Middle frontal gyrus (tissue), 1 donor: ENCODE measurements around the gene PLPPR5.
"Not testable (repeated sequence)": the region's sequence is repeated elsewhere in the genome, so short reads cannot be mapped to it uniquely, and the experiment has no call there.

Source experiments
- DNase-seq: peaks from one replicate; pipeline ENCODE4 v3.0.0-alpha.2; 2015; ENCODE audit warnings: low spot score; ENCODE audit errors: extremely low spot score

Gene PLPPR5, protein sequence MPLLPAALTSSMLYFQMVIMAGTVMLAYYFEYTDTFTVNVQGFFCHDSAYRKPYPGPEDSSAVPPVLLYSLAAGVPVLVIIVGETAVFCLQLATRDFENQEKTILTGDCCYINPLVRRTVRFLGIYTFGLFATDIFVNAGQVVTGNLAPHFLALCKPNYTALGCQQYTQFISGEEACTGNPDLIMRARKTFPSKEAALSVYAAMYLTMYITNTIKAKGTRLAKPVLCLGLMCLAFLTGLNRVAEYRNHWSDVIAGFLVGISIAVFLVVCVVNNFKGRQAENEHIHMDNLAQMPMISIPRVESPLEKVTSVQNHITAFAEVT

DNA sequence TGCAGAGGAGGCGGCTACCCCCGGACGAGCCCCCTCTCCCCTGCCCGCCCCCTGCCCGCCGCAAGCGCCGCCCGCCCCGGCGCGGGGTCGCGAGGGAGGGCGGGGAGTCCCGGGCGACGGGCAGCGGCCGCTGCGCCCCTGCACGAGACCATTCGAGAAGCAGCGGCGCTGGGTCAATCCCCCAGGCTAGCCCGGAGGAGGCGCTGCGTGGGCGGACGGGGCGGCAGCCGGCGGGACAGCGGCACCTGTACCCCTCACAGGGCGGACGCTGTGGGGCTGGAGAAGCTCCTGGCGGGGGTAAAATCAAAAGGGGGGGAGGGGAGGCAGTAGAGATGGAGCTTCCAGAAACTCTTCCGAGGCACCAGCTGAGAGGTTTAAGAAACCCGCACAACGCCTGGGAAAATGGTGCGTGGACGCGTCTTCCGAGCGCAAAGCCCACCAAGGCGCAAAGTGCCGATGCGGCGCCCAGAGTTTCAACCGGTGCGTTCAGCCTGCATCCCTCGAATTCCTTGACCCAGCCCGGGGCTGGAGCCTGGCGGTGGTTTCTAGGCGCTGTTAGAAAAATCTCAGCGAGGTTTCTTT, at the start of gene PLPPR5:
Gene PLPPR5 (minus strand): TSS at position 1 of the 582 bp plus-strand sequence. CDS start 190 bp downstream, outside the sequence.
- no peak for DNase-seq

DNA sequence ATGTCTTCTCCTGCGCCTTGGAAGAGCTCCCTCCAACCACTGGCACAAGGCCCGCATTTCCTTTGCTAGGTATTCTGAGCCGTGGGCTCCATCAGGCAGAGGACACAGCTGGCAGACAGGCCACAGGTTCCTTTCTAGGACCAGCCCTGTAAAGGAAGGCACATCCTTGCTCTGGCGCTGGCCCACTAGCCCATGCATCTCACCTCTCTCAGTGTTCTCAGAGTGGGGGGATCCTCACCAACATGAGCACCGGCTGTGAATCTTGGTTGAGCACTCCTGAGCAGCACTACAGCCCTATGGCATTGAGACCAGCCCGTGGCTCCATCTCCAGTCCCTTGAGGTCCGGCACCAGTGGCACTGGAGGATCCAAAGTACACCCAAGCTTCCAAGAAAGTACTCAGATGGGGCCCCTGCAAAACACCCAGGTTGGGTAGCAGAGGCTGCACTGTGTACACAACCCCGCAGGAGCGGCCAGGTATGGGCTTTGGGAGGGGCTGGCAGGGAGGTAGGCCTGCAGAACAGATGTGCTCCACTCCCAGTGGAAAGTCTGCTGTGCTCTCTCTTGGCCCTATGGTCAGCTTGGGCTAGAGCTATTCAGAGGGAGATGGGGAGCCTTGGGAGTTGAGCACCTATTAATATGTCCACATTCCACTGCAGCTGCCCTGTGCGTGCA, 47.1 kb upstream of the PLPPR5 start:
- DNase-seq: no peak

DNA sequence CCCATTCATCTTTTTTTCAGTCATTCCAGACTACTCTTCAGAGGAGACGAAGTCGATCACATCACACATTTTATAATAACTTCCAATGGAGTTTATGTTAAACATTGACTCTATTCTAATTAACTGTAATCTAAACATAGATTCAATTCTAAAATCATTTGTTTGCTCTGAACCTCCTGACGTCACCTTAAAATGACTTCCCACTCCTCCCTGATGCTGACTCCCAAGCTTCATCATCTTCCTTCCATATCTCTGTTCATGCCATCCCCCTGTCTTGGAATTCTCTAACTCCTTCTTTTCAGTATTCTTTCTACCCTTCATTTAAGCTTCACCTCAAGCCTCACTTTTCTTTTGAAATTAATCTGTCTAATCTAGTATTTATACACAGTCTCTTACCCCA, 45.1 kb upstream of the PLPPR5 start:
- no peak for DNase-seq

DNA sequence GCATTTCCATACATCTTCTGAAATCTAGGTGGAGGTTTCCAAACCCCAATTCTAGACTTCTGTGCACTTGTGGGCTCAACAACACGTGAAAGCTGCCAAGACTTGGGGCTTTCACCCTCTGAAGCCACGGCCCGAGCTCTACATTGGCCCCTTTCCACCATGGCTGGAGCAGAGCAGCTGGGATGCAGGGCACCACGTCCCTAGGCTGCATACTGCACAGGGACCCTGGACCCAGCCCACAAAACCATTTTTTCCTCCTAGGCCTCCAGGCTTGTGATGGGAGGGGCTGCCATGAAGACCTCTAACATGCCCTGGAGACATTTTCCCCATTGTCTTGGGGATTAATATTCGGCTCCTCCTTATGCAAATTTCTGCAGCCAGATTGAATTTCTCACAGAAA, 32.1 kb upstream of the PLPPR5 start:
- DNase-seq: not testable (repeated sequence)

DNA sequence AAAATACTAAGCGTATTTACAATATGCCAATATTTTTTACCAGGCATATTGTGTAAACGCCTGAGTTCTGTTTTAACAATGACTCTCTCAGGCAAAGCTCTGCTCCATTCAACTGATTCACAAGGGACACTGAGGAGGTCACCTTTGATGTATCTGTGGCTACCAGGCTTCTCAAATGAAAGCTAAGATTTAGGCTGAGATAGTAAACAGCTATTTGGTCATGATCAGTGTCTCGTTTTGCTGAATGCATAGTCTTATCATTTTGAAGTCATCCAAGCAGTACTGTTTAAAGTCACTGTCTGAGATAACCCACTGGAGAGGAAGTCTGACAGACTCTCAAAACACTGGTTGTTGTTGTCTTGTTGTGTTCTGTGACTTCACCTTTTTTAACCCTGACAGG, 13.7 kb upstream of the PLPPR5 start:
- no peak for DNase-seq

DNA sequence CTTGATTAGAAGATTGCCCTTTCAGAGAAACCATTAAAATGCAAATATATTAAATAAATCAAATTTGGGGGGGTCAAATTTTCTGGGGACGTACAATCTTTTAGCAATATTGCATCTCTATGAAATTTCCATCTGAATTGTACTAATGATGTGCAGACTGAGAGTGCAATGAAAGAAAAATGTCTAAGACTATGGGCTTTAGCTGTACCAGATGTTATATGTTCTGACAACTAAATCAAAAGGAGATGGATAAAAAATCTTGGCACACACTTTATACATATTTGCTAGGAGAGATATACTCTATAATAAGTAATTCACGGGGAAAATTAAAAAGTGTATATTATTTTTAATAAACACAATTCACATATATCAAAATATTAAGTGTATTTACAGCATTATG, 13.0 kb upstream of the PLPPR5 start:
- DNase-seq: no peak

DNA sequence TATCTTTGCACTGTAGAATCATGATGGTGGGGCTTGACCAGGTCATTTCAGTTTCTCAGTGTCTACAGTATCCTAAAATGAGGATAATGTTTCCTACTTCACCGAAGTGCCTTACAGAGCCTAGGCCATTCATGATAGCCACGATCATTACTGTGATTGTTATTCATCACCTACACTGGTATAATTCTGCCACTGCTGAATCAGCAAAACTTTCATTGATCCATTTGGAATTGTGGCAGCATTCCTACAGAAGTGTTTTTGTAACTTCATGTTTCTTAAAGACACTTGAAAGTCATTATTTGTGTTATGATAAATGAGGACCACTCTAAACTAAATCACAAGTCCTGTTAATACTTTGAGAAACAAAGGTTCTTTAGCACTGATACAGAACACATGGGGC, 6.0 kb upstream of the PLPPR5 start:
- no peak for DNase-seq

DNA sequence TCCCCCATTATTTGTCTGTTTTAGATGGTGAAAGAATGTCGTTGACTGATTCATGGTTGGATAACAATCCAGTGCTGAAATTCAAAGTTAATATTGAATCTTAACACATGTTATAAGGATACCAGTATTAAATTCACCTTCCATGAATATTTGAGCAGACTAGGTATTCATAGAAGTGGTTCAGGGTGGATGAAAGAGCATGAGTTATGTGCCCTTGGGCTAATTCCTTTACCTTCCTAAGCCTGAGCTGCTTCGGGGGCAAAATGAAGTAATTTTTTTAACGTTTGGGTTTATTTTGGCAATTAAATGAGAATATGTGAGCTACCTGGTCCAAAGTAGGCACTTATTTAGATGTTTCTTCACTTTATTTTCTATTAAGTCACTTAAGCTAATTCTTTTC, 2.7 kb upstream of the PLPPR5 start:
- DNase-seq: no peak

DNA sequence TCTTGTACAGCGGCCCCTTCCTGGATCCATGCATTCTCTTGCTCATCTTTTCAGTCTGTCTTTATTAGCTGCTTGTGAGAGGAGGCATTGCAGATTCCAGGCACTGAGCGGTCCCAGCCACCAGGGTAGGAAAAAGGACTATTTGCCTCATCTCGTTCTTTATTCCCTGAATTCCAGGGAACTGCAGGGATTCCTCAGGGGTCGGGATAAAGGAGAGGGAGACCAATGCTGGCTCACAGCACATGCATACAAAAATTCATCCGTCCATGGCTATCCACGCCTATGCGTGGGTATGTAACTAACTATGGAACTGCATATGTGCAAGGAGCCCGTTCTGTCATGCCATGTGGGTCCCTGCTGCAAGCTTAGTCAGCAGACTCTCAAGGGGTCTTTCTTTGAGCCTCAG, 879 bp upstream of the PLPPR5 start:
- DNase-seq: no peak

DNA sequence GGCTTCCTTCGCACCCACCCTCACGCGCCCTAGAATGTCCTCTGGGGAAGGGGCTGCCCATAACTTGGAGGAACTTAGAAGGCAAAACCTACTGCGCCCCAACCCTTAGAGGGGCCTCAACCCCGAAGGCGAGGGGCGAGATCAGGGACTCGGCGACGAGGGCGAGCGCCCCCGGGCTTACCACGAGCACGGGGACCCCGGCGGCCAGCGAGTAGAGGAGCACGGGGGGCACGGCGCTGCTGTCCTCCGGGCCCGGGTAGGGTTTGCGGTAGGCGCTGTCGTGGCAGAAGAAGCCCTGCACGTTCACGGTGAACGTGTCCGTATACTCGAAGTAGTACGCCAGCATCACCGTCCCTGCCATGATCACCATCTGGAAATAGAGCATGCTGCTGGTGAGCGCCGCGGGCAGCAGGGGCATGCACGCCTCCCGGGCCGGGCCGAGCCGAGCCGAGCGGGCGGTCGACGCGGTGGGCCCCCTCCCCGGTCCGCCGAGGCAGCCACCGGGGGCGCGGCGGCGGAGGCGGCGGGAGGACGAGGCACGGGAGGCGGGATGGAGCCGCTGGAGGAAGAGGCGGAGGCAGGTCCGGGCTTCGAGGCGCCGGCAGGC, 304 bp downstream of the PLPPR5 start:
- DNase-seq: no peak

DNA sequence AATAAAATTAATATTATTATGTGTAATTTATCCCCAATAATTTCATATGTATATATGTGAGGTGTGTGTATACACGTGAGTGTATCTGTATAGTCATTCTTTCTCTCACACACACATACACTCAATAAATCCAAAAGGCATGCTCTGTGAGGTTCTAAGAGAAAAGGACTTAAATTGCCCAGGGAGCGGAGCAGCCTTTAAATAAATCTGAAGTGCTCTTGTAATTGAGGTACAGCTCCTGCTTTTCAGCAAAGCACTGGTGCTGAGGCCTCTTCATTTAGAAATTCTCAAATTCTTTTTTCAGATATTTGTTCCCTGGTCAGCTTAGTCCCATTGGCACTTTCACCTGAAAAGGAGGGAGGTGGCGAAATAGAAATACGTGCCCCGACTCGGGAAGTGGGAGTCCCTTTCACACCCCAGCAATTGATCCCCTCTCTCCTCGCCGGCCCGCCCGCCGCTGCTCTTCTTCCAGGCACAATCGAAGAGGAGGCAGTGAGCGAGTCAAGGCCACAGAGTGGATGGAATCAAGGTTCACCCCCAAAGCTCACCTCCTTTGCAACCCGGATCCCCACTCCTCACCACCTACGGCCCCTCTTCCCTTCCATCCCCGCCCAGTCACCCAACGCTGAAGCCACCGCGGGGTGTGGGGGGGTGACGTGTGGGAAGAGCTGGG, 944 bp downstream of the PLPPR5 start:
- no peak for DNase-seq

DNA sequence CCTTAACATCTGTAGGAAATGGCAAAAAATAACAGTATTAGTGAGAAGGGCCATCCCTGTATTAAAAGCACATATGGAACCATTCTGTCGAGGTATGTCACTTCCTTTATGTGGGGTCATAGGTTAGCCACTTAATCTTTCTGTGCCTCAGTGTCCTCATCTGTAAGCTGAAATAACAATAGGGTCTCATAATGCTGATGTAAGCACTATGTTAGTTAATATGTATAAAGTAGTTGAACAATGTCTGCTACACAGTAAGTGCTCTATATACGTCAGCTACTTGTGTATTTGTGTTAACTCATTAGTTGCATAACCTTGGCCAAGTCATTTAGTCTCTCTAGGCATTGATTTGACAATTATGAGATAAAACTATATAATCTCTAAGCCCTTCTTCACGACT, 11.8 kb downstream of the PLPPR5 start:
- no peak for DNase-seq

DNA sequence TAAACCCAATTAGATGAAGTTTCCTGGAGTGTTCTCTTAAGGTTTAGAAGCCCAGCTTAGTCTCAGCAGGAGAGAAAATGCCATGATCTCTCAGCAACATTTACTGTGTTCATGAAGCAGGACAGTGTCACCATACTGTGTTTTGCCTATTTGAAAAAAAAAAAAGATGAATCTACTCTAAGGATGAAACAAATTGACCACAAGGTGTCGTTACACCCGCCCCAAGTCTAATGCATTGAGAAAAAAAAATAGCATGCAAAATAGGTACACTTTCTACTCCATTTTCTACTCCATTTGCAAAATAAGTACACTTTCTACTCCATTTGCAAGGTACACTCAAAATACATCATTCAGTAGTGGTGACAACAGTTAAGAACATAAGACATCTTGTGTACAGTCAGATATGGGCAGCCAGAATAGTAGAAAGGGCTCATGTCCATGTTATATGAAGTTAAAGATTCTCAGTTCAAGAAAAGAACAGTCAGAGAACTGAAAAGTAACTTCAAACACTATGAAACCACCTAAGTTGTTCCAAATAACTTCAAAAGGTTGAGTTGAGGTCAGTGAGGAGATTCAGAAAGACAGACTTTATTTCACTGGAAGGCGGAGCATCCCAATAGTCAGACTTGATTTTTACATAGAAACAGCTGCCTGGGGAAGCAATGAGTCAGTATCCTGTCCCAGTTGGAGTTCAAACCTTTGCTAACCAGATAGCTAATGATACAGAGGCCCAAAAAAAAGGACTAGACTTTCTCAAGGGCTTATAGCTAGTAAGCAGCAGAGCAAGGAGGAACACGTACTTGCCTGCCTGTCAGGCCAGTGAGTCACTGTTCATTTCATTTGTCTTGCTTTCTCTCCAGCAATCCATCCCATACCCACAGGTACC, 13.3 kb downstream of the PLPPR5 start:
- no peak for DNase-seq

DNA sequence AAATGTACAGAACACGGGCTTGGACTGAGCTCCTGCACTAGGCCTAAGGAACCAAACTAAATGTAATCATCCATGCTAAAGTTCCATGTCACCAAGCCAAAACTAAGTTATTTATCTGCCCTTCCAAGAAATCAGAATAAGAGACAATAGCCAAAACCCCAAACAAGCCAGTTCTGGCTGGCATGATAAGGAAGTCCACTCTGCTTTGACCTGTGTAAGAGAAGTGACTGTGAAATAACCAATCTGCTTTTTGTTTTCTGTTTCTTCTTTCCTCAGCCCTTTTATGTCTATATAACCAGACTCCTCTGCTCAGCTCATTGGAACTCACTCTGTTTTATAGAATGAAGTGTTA, 15.1 kb downstream of the PLPPR5 start:
- DNase-seq: no peak

DNA sequence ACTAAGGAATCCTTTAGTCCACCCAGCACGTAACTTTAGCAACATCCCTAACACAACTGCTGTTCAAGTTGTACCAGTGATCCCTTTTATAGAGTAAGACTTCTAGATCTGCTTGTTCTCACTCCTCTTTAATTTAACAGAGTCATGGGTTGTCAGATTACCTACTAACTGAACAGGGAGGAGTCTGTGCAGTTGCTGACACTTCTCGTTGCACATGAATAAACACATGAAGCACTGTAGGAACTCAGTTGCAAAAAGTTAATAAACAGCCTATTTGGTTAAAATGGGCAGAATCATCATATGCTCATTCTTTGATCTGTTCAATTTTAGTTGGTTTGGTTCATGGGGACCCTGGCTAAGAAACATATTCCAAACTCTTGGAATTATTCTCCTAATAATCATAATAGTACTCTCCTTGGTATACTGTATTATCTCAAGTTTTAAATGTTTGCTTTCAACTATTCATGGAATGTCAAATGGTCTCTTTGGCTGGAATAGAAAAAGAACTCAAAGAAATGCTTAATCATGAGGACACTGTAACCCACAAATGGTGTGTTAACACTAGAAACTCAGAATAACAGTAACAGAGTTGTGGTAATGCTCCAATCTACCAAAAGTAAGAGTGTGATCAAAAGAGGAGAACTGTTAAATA, 15.6 kb downstream of the PLPPR5 start:
- no peak for DNase-seq

DNA sequence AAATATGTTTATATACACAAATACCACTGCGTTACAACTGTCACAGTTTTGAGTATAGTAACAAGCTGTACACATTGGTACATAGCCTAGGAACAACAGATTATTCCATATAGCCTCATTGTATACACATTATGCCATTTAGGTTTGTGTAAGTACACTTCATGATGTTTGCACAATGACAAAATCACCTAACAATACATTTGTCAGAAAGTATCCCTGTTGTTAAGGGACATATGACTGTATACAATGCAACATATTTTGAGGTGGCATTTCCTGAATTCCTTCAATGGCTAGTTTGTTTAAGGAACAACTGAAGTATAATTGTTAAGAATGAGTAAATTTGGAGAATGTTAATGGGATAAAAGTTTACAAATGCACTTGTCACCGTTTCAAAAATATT, 19.0 kb downstream of the PLPPR5 start:
- DNase-seq: no peak

DNA sequence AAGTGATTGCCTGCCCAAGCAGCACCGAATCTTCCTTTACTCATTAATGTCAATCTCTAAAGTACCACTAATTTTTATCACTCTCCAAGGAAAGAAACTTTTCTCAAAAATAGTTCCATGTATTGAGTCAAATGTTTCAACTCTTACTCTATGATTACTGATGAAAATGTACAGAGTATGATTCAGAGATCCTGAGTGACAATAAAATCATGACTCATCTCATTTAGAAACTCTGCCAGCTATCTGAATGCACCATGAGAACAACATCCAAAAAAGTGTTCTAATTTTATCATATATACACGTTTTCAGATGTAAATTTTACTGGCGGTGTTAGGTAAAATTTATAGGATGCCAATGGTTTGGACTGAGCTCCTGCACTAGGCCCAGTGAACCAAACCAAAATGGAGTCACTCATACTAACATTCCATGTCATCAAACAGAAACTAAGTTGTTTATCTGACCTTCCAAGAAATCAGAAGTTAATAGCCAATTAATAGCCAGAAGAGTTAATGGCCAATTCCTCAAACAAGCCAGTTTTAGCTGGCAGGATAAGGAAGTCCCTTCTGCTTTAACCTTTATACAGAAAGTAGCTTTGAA, 22.6 kb downstream of the PLPPR5 start:
- DNase-seq: no peak

DNA sequence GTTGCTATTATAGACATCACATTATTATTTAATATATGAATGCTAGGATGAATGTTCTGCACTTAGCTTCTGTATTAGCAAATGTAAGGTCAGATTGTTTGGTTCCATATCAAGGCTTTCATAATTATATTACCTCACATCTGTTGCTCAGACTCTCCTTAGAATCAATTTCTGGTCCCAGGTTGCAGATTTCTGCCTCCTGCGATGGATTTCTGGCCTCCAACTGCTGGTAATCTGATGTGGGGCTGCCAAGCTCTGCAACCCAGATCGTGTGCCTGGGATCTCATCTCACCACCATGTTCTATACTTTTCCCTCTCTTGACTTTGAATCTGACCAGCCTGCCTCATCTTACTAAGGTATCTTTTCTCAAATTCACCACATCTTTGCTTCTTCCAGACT, 25.2 kb downstream of the PLPPR5 start:
- no peak for DNase-seq

DNA sequence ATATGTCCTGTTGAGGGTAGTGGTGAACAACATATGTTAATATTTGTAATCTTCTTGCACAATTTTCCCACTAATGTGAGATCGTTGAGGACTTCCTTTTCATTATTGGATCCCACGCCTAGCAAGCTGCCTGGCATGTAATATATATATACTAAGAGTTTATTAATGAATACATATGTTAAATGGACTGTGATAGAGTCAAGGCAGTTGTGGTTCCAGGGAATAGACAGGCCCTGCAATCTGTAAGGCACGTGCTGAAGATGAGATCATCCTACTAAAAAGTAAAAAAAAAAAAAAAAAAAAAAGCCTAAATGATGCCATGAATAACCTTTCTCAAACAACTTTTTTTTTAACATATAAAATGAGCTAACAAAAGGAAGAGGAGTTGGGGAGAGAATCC, 28.9 kb downstream of the PLPPR5 start:
- no peak for DNase-seq

DNA sequence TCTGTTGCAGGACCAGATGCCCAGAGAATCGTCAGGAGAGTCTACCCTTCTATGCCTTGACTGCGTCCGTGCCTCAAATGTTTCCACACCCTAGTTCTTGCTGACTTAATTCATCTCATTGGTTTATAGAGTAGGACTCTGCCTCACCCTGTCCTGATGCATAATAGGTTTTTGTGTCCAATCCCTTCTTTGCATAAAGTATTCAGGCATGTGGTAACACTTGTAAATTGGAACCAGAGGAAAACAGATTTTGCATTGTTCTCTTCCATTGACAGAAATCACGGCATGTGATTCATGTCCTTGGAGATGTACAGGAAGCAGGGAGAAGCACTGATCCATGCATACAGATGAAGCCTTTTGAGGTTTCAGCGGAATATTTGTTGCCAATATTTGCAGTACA, 29.5 kb downstream of the PLPPR5 start:
- DNase-seq: no peak
